NCI-H510A treated with DMSO at 0.1 percent for 48 hours (cell line): Measurements from ENCODE around the gene HS3ST3B1.

Experiments
- DNase-seq: peaks from one replicate; lab custom pipeline; 2025; lab: John Stamatoyannopoulos, UW

The HS3ST3B1 gene

GRCh38 chr17:14303343-14304221, 2.7 kb downstream of the HS3ST3B1 start:
- no peak for DNase-seq

GRCh38 chr17:14304222-14304772, 3.4 kb downstream of the HS3ST3B1 start:
- no peak for DNase-seq

GRCh38 chr17:14304773-14305517, 4.1 kb downstream of the HS3ST3B1 start:
- DNase-seq, result no peak

- no peak for DNase-seq
These were observed 5.1 kb downstream of the HS3ST3B1 start for GRCh38 chr17:14305785-14306496.

GRCh38 chr17:14306596-14306995, 5.7 kb downstream of the HS3ST3B1 start:
- DNase-seq, result no peak

- no peak for DNase-seq
These were observed 6.7 kb downstream of the HS3ST3B1 start for GRCh38 chr17:14307560-14308024.

GRCh38 chr17:14308636-14308964, 7.7 kb downstream of the HS3ST3B1 start:
- no peak for DNase-seq

GRCh38 chr17:14308965-14309879, 8.3 kb downstream of the HS3ST3B1 start:
- no peak for DNase-seq

- no peak for DNase-seq
These were observed 9.2 kb downstream of the HS3ST3B1 start for GRCh38 chr17:14310101-14310500.

- DNase-seq, result no peak
These were observed 9.7 kb downstream of the HS3ST3B1 start for GRCh38 chr17:14310605-14311004.

GRCh38 chr17:14311186-14311705, 10.4 kb downstream of the HS3ST3B1 start:
- no peak for DNase-seq

- no peak for DNase-seq
These were observed 11.1 kb downstream of the HS3ST3B1 start for GRCh38 chr17:14311981-14312380.

- no peak for DNase-seq
These were observed 11.6 kb downstream of the HS3ST3B1 start for GRCh38 chr17:14312522-14312921.

GRCh38 chr17:14316126-14316832, 15.4 kb downstream of the HS3ST3B1 start:
- DNase-seq, result no peak

- no peak for DNase-seq
These were observed 16.5 kb downstream of the HS3ST3B1 start for GRCh38 chr17:14317383-14317782.

- DNase-seq, result no peak
These were observed 17.4 kb downstream of the HS3ST3B1 start for GRCh38 chr17:14318109-14318917.

GRCh38 chr17:14318918-14319205, 18.0 kb downstream of the HS3ST3B1 start:
- DNase-seq, result no peak

- DNase-seq, result no peak
These were observed 19.2 kb downstream of the HS3ST3B1 start for GRCh38 chr17:14320098-14320497.

GRCh38 chr17:14320734-14321475, 20.0 kb downstream of the HS3ST3B1 start:
- no peak for DNase-seq
